Lower leg skin (tissue), 4 donors: ENCODE measurements around the gene PGBD5. TPM values are rescaled to one million over a fixed set of nuclear protein-coding genes. Genes with fewer than 3 reads are reported as not detected.

Experiments used
- DNase-seq, 2 donors: peaks; one replicate each; pipeline ENCODE4 v3.0.0-alpha.2; 2019; ENCODE audit warnings: low spot score in 2 of 2
- H3K4me3 ChIP-seq: fragments of 200-600 bp; sonication (generic); 2 replicates; pipeline ENCODE4 v1.5.1; 2017; ENCODE audit warnings: mild to moderate bottlenecking, low read depth; ENCODE audit not compliant: poor library complexity, severe bottlenecking
- CTCF ChIP-seq, 3 donors: fragments of 450-650 bp; IDR thresholded peaks; one replicate each; pipeline ENCODE4 v1.5.1; 2016; ENCODE audit warnings: antibody characterized with exemption in 3 of 3, mild to moderate bottlenecking in 3 of 3, moderate library complexity in 2 of 3
- POLR2A ChIP-seq, 2 donors: fragments of 450-650 bp; IDR thresholded peaks; one replicate each; pipeline ENCODE4 v1.6.1; 2016 to 2017; ENCODE audit warnings: antibody characterized with exemption in 2 of 2, mild to moderate bottlenecking in 1 of 2, moderate library complexity in 1 of 2
- whole genome bisulfite sequencing, 2 donors: methylation state at CpG; one replicate each; pipeline ENCODE4 v1.1.5; 2018; 5-methylcytosine and 5-hydroxymethylcytosine counted together
- intact Hi-C: fragments of 100-400 bp; cut with DNase I; formaldehyde crosslinking; loops from one replicate; pipeline ENCODE4 v1.15.0; 2023; ENCODE audit warnings: low total_unique reads
- total RNA-seq, 4 donors: library from RNA; depleted of rRNA; stranded (reverse); fragments of >200 nt; gene quantifications; one replicate each; pipeline ENCODE4 v1.1.0, GENCODE V29; 2016

Gene PGBD5
- total RNA-seq, 4 donors from 2014 or later: 0.04 to 1.6 (median 0.11) TPM

GRCh38 chr1:230381049-230381467, 45.1 kb downstream of the PGBD5 start:
- DNase-seq: no peak
- no peak overlapping the region for H3K4me3 ChIP-seq
- TF ChIP-seq POLR2A (IDR thresholded peaks at IDR 0.05): no peak
- TF ChIP-seq CTCF (IDR thresholded peaks at IDR 0.05): no peak
- intact Hi-C loops: no loop called here
- 71 to 83% methylated on average over 5 of the region's 5 CpGs for WGBS, 2 donors

GRCh38 chr1:230379928-230380327, 46.2 kb downstream of the PGBD5 start:
- 65 to 80% methylated on average over 1 of the region's 1 CpG for WGBS, 2 donors
- no peak for DNase-seq
- intact Hi-C loops: no loop called here
- H3K4me3 ChIP-seq: no peak overlapping the region
- TF ChIP-seq POLR2A (IDR thresholded peaks at IDR 0.05) (no peak), CTCF (IDR thresholded peaks at IDR 0.05) (no peak)

GRCh38 chr1:230379462-230379861, 46.7 kb downstream of the PGBD5 start:
- DNase-seq: no peak
- intact Hi-C loops: no loop called here
- TF ChIP-seq CTCF (IDR thresholded peaks at IDR 0.05) (no peak), POLR2A (IDR thresholded peaks at IDR 0.05) (no peak)
- no peak overlapping the region for H3K4me3 ChIP-seq
- WGBS, 2 donors: 94 to 96% methylated on average over 3 of the region's 3 CpGs

GRCh38 chr1:230377851-230378250, 48.3 kb downstream of the PGBD5 start:
- H3K4me3 ChIP-seq: no peak overlapping the region
- intact Hi-C loops: no loop called here
- WGBS, 2 donors: 49% methylated on average over 2 of the region's 2 CpGs
- DNase-seq: no peak
- no peak for TF ChIP-seq POLR2A (IDR thresholded peaks at IDR 0.05)

GRCh38 chr1:230377324-230377723, 48.8 kb downstream of the PGBD5 start:
- 77 to 89% methylated on average over 8 of the region's 8 CpGs for WGBS, 2 donors
- intact Hi-C loops: no loop called here
- no peak for DNase-seq
- TF ChIP-seq POLR2A (IDR thresholded peaks at IDR 0.05) (no peak), CTCF (IDR thresholded peaks at IDR 0.05) (no peak)
- no peak overlapping the region for H3K4me3 ChIP-seq

- intact Hi-C loops: no loop called here
- WGBS, 2 donors: 68 to 77% methylated on average over 3 to 4 of the region's 4 CpGs
- no peak for DNase-seq
- no peak overlapping the region for H3K4me3 ChIP-seq
- TF ChIP-seq POLR2A (IDR thresholded peaks at IDR 0.05) (no peak), CTCF (IDR thresholded peaks at IDR 0.05) (no peak)
Observed at GRCh38 chr1:230376296-230376695, 49.8 kb downstream of the PGBD5 start.
